HG03521 (cell line): ENCODE results near the gene TFB1M.
"Not testable (repeated sequence)": the region's sequence is repeated elsewhere in the genome, so short reads cannot be mapped to it uniquely, and the experiment has no call there.

Experiments
- ATAC-seq: cut with Tn5 transposase; IDR thresholded peaks from one replicate; pipeline ENCODE4 v1.9.1; 2021; ENCODE audit warnings: mild to moderate bottlenecking, moderate library complexity; ENCODE audit not compliant: unreplicated experiment

TFB1M gene

DNA sequence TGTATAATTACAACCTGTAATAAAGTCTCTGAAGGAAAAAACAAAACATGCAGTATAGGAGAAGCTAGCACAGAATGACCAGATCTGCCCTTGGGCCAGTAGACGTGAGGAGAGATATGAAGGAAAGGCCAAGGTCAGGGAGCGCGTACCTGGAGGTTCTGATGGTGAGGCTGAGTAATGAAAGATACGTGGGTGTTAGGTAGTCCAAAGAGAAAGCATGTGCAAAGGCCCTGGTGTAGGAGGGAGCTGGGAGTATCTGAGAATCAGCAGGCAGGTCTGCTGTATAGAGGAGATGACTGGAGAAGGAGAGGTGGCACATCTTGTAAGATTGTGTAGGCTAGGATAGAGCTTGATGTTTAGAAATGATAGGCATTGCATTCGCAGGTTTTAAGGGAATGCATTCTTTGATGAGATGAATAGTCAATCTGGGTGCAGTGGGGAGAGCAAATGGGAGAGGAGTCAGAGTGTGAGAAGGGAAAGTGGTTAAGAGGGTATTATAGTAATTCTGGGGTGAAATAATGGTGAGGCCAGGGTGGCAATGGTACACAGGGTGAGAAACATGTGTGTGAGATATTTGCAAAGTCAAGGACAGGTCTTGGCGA is 15.9 kb upstream of the TFB1M start:
- ATAC-seq: no peak

DNA sequence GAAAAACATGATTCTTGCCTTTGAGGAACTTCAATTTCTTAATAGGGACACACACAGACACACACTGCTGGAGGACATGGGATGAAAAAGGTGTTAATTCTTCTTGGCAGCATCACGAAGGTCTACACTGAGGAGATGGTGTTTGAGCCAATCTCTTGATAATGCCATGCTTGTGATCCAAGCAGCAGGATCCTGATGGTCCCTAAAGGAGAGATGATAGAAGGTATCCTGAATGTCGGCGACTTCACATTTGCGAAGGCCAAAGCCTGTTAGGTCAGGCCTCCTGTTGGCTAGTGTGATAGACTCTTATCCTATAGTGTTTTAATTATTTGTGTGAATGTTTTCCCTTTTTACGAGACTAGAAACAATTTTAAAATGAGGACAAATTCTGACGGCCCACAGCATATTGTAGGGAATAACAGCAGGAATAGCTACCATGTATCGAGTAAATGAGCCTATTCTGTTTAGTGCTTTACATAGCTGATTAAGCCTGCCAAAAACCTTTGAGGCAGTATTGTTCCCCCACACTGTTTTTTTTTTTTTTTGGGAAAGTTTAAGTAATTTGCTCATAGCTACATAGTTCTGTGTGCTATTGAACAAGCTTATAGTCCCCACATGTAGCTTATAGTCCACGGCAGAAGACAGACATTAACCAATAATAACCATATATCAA is 15.3 kb upstream of the TFB1M start:
- ATAC-seq: no peak

DNA sequence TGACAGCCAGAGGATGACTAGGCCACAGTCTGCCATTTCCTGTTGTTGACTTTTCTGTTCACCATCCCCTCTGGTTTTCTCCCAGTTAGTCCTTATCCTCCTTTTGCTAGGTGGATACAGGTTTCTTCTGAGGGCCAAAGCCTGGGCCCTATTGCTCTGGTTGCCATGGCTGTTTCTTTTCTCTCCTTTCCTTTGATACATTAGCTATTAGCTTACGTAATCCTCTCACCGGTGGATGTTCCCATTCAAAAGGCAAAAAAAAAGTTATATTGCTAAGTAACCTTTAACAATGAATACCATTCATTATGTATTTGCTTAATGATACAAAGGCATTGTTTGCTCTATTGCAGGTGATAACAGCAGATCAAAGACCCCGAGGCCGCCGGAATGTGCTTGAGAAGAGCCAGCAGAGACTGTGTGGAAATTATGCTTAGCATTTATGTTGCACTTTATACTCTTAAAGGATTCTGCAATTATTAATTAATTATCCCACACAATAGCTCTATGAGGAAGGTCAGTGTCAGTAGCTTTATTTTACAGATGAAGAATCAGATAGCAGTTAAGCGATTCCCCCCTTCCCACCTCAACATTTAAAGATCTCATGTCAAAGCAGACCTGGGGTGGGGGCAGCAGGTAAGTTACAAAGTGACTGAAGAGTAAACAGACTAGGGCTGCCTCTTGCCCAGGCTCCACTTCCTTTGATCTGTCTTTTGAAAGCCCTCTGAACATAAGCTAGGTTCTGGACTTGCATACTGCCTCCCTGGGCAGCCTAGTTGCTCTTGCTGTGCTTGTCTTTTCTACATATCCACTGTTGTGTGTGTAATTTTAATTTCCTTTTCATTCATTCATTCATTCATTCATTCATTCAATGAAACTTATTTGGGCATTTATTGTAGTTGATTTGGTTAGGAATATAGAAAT is 14.5 kb upstream of the TFB1M start:
- ATAC-seq: no peak

DNA sequence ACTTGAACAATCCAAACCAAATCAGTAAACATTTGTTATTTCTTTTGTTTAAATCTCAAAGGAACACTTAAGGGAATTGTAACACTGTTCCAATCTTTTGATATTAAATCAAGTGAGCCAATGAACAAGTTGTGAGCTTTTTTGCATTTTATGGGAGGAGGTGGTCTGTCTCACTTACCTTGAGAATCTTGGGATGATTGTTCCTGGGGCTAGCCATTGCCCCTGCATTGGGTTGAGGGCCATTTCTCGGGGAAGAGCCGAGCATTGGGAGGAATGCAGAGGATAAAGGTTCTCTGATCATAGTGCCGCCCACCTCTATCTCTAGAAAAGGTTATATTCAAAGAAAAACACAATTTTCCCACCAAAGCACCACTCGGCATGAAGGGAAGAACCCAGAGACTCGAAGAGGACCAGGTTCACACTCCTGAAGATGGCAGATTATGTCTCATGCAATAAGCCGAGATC is 13.8 kb upstream of the TFB1M start:
- no peak for ATAC-seq

- peak; percentile 63 for ATAC-seq
Observed at GRCh38 chr6:155327326-155328073, 13.2 kb upstream of the TFB1M start.

DNA sequence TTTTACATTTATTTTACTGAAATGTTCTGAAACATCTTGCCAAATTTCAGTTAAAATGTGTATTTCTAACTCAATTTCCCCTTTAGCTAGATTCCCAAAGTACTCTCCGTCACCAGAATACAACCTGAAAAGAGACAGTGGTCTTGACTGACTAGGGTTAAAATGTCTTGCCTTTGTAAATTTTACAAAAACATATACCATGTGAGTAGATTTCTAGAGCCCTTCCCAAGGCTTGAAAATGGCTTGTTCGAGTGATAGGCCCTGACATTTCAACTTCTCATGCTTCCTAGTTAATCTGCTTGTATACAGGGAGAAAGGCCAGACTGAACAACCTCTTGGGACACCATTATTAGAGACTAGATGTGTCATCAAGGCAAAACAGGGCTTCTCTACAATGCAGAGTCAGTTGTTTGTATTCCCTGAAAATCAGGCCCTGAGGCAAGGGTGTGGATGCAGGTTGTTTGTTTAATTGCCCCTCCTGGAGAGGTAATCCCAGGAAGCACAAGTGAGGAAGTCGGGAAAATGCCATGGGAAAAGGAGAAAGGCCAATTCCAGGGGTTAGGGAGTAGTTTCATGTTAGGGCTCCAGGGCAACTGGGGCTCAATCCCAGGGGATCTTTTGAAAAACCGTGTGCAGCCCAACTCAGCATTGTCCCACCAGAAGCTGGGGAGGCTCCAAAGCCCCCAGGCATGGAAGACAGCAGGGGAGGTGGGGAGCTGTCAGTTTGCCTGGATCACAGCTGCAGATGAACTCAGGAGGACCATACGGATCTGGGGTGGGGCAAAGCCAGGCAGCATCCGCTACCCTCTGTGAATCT is 11.6 kb upstream of the TFB1M start:
- no peak for ATAC-seq

GRCh38 chr6:155324993-155325392 is 10.7 kb upstream of the TFB1M start:
- ATAC-seq: no peak

DNA sequence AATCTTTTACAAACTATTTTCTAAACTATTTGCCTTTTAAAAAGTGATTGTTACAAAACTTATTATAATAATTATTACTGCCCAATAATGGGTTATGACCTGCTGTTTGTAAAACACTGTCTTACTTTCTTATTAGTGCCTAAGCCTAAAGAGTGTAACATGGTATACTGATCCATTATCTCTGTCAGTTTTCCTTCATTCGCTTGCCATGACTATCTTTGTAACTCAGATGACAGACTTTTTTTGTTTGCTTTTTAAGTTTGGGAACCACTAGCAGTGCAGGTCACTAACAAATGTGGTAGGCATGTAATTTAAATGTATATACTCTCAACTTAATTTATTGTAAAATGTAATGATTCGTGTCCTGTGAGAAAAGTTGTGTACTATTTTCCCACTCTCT is 9.9 kb upstream of the TFB1M start:
- no peak for ATAC-seq

DNA sequence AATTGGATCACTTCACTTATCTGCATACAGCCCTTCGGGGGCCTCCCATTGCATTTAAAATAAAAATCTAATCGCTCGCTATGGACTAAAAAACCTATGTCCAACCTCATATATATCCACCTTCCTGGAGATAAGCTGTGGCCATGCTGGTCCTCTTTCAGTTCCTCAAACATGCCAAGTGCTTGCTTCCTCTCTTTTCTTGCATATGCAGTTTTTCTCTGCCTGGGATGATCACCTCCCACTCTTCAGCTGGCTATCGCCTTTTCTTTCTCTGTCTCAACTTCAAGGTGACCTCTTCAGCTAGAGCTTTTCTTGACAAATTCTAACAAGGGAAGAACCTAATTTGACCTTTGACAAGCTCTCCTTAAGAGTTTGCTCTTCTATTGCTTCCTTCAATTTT is 5.6 kb upstream of the TFB1M start:
- no peak for ATAC-seq

DNA sequence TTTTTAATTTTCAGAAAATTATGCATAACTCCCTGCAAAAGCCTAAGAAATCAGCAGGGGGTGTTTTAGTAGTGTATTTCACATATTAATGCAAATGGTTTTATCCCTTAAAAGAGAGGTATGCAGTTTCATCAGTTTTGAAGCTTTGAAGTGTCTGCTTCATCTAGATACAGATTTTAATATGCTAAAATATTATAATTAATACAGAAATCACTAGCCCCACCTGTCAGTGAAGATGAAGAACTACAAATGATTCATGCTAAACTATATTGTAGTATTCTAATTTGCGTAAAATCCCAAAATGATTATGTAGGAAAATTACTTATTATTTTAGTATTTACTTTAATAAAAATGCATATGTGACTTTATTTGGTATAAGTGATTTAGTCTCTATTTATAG is 2.9 kb upstream of the TFB1M start:
- no peak for ATAC-seq

DNA sequence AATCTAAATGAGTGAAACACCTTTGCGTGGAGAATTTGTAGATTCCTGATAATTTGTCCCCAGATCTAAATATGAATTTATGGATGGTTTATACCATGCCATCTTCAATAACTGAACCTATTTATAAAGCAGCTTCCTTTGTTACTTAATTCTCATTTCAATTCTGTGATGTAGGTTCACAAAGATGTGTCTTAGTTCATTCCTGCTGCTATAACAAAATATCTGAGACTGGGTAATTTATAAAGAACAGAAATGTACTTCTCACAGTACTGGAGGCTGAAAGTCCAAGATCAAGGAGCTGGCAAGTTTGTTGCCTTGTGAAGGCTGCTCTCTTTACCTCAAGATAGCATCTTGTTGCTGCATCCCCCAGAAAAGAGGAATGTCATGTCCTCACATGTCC is 2.1 kb upstream of the TFB1M start:
- no peak for ATAC-seq

- no peak for ATAC-seq
Observed at GRCh38 chr6:155315516-155315871, 1.2 kb upstream of the TFB1M start.

DNA sequence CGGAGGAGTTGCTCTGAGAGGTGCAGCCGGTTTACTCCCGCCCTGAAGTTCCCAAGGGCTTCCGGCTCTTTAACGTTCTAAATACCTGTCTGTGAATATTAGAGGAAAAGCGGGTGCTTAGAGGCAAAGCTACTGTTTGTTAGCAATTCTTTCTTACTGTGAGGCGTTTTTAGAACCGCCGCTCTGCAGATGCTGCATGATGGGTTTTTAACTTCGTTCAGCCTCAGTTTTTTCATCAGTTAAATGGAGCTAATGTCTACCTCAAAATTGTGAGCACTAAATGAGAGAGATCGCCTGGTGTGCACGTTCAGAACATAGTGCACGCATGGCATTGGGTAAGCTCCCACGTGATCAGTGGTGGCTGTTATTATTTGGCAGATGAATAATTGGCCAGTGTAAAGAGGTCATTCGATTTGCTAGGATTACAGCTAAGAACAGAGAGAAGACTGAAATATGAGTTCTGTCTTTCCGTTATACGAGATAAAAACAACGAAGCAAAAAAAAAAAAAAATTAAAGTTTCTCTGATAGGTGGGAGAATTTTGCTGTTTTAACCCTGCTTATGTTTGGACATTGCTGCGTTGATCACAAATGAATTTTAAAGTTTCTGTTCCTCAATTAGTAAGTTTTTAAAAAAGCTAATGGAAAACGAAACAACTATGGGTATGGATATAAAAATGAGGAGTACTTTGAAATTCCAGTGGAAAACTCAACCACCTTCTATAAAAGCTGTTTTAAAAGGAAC is 660 bp upstream of the TFB1M start:
- peak; percentile 46 for ATAC-seq

- no peak for ATAC-seq
Observed at GRCh38 chr6:155313602-155314091, 637 bp downstream of the TFB1M start.

- not testable (repeated sequence) for ATAC-seq
Observed at GRCh38 chr6:155312950-155313349, 1.3 kb downstream of the TFB1M start.

GRCh38 chr6:155311583-155311982 is 2.7 kb downstream of the TFB1M start:
- no peak for ATAC-seq

- no peak for ATAC-seq
Observed at GRCh38 chr6:155311086-155311485, 3.2 kb downstream of the TFB1M start.

DNA sequence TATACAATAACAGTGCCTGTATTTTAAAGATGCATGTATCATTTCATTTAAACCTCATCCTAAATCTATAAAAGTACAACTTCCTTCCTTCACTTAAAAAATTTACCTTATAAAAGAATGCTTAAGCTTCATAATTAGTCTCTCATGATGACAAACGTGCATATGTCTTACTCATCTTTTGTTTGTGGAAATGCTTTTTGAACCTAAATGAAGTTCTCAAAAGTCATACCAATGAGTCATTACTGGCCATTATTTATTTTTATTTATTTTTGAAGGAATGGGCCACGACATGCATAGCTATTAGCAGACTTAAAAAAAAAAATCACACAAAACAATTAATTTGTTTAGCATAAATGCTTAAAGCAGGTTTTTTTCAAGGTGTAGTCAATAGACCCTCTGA is 3.7 kb downstream of the TFB1M start:
- no peak for ATAC-seq

- ATAC-seq: no peak
Observed at GRCh38 chr6:155309150-155309549, 5.1 kb downstream of the TFB1M start.
